ENCODE results near the gene MAN1A1.

The MAN1A1 gene

GRCh38 chr6:119137194-119138072 is 212.1 kb downstream of the MAN1A1 start:
- no peak for DNase-seq

DNA sequence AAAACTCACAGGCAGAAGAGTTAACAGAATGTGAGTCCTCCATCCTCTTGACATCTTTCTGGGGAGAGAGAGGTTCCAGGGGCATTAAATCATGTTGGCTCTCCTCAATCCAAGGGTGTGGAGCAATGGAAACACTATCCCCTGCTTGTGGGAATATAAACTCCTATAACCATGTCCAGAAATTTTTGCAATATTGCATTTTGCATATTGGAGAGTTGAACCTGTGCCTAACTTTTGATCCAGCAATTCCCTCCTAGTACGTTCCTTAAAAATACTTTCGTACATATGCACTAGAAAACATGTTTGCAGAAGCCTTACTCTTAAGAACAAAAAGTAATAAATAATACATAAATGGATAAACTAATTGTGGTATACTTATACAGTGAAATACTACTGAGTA is 214.8 kb downstream of the MAN1A1 start:
- DNase-seq: no peak

DNA sequence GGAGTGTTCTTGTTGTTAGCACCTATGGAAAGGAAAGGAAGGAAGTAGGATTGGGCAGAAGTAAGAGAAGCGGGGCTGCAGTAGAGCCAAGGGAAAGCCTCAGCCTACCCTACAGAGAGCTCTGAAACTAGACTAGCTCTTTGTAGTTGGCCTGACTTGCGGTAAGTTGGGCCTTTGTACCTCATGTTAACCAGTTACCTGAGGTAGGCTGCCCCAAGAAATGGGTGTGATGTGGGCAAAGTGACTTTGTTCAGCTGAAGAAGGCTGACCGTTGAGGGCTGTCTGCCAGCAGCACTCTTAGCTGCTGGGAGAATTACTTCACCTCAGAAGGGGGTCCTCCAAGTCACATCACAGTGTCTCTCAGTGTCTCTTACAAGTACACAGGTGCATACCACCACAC is 216.2 kb downstream of the MAN1A1 start:
- DNase-seq: no peak

- no peak for DNase-seq
Measured at GRCh38 chr6:119132261-119132981, 217.1 kb downstream of the MAN1A1 start.

- no peak for DNase-seq
Measured at GRCh38 chr6:119129968-119130484, 219.5 kb downstream of the MAN1A1 start.

DNA sequence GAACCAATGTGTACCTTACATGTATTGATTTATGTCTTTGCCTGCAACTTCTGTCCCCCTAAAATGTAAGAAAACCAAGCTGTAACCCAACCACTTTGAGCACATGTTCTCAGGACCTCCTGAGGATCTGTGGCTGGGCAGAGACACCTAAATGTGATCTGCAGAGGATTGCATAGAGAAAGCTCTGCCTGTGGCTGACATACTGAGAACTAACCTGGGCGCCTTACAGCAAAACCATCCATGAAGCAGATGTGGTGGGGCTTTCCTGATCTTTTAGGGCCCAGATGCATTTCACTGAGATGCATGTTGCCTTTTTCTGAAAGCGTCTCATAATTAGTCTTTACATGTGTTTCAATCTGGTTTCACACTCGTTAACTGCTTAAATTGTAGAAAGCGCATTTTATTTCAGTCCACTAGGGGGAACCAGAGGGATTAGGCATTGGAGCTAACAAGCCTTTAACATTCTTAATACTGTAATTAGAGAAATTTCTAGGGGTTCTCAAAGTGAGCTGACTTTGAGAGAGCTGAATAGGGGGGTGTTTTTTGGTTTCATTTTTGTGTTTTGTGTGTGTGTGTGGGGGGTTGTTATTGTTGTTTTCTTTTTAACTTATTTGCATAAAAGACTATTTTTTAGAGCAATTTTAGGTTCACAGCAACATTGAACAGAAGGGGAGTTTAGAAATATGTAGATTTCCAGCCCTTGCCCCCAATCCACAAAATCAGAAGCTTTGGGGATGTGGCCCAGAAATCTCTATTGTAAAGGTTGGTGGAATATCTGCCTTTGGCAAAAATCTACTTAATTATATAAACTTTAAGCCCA is 220.2 kb downstream of the MAN1A1 start:
- no peak for DNase-seq

DNA sequence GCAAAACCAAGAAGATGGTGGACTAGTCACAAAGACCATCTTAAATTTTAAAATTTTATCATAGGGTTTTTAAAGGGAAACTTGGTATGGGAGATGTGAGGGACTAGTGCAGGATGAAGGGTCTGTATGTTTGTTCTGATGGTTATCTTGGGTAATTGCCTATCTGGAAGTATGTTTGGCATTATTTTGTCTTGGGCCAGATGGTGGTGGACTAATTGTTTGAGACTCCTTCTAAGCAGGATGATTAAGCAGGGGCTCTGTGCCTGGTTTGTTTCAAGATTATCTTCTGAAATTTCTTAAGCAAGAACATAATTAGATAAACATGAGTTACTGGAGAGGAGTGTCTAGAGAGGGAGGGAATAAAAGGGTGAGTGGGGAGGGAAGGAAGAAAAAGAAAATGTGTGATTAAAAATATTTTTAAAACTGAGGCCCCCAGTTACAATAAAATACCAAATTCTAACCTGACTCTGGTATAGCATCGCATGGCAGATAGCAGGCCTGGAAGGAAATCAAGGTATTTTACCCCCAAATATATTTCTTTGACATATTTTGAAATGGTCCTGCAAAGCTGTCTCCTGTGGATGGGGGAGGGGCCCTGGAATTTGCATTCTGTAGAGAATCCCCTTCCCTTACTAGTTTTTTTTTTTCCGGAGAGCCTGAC is 221.2 kb downstream of the MAN1A1 start:
- DNase-seq: no peak

DNA sequence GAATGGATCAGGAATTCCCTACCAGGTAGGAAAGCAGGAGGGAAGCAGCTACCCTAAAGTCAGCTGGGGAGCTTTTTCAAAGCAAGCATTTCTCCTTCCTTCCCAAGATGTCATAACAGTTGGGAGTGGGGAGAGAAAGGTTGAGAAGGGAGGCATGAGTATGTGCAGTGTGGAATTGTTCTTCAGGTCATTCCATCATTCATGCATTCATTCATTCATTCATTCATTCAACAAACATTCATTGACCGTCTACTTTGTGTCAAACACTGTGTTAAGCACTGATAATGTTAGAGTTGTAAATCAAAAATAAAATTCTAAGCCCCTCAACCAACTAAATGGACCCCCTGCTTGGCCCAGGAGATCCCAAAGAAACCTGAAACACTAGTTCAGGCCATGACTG is 221.9 kb downstream of the MAN1A1 start:
- no peak for DNase-seq
